A673 (cell line): Measurements from ENCODE around the gene SMCHD1. TPM values are rescaled to one million over a fixed set of nuclear protein-coding genes. Genes with fewer than 3 reads are reported as not detected.

ENCODE experiments used
- BruUV-seq: library from RNA; stranded (reverse); fragments of 400-500 nt; replicated peaks from 2 replicates; lab custom pipeline; 2021; lab: Mats Ljungman, UMichigan
- CTCF ChIA-PET: fragments of 300-600 bp; sonication (Branson Sonifier 250); formaldehyde crosslinking; loops from one replicate; lab custom pipeline; 2022; ENCODE audit warnings: antibody characterized with exemption; lab: Charles Lee
- POLR2A ChIA-PET: fragments of 300-600 bp; sonication (Branson Sonifier 250); formaldehyde crosslinking; loops from one replicate; lab custom pipeline; 2022; ENCODE audit warnings: antibody characterized with exemption; ENCODE audit not compliant: low non-redundant PET; lab: Charles Lee
- DNase-seq: peaks from one replicate; pipeline ENCODE4 v3.0.0-alpha.2; 2015; ENCODE audit warnings: low spot score
- H3K27ac ChIP-seq: fragments of 200-600 bp; sonication (generic); 2 replicates; pipeline ENCODE4 v1.5.1; 2016; ENCODE audit warnings: mixed run types, low read depth, mild to moderate bottlenecking, mixed read lengths, antibody characterized with exemption, low read length; ENCODE audit not compliant: poor library complexity, severe bottlenecking
- H3K27me3 ChIP-seq: fragments of 200-600 bp; sonication (generic); replicated peaks from 2 replicates; pipeline ENCODE4 v1.6.1; 2017; ENCODE audit warnings: mixed run types, low read depth, mild to moderate bottlenecking, mixed read lengths, antibody characterized with exemption, low read length; ENCODE audit not compliant: insufficient read depth, poor library complexity
- H3K36me3 ChIP-seq: fragments of 200-600 bp; sonication (generic); 2 replicates; pipeline ENCODE4 v1.6.1; 2016; ENCODE audit warnings: mixed run types, mild to moderate bottlenecking, mixed read lengths, antibody characterized with exemption, low read length; ENCODE audit not compliant: insufficient read depth, poor library complexity, severe bottlenecking
- H3K4me1 ChIP-seq: fragments of 200-600 bp; sonication (generic); 2 replicates; pipeline ENCODE4 v1.6.1; 2017; ENCODE audit warnings: mixed run types, mild to moderate bottlenecking, mixed read lengths, antibody characterized with exemption, low read length; ENCODE audit not compliant: insufficient read depth, poor library complexity, severe bottlenecking
- H3K4me3 ChIP-seq: fragments of 200-600 bp; sonication (generic); 2 replicates; pipeline ENCODE4 v1.5.1; 2016; ENCODE audit warnings: low read depth, mixed run types, mild to moderate bottlenecking, mixed read lengths, low read length; ENCODE audit not compliant: poor library complexity, severe bottlenecking
- H3K9me3 ChIP-seq: fragments of 200-600 bp; sonication (generic); 2 replicates; pipeline ENCODE4 v1.6.1; 2016; ENCODE audit warnings: mixed run types, low read depth, mild to moderate bottlenecking, mixed read lengths, antibody characterized with exemption, low read length; ENCODE audit not compliant: poor library complexity, severe bottlenecking
- CTCF ChIP-seq: fragments of 300-800, 200-600 bp; sonication (generic); conservative IDR thresholded peaks from 2 replicates; pipeline ENCODE4 v1.5.1; 2017; ENCODE audit warnings: low read depth, mild to moderate bottlenecking, antibody characterized with exemption, low read length, moderate library complexity, mixed read lengths
- EZH2 ChIP-seq: fragments of 200-600 bp; sonication (generic); IDR thresholded peaks from 2 replicates; pipeline ENCODE4 v1.6.1; 2017; ENCODE audit warnings: borderline replicate concordance, low read depth, mild to moderate bottlenecking, mixed read lengths, antibody characterized with exemption, low read length; ENCODE audit not compliant: poor library complexity, severe bottlenecking
- intact Hi-C: fragments of 100-400 bp; cut with micrococcal nuclease; formaldehyde crosslinking; loops from one replicate; pipeline ENCODE4 v1.10.0; 2022; ENCODE audit not compliant: unreplicated experiment
- total RNA-seq: library from RNA; stranded (reverse); gene quantifications from 2 replicates; pipeline ENCODE4 v1.2.3, GENCODE V29; 2021

Gene SMCHD1
- total RNA-seq, 1 experiment from 2014 or later = 80.9 TPM

- ChIA-PET CTCF (no interaction called here), POLR2A (no interaction called here)
- Histone ChIP-seq H3K36me3 (peaks cover 24% of the 10 kb centered on the region), H3K4me1 (no peaks in the 10 kb centered on the region), H3K9me3 (no peaks in the 10 kb centered on the region), H3K27me3 (no peaks in the 10 kb centered on the region), H3K27ac (no peak overlapping the region), H3K4me3 (no peak overlapping the region)
- intact Hi-C loops = no loop called here
- no peak for TF ChIP-seq CTCF
- TF ChIP-seq EZH2 = no peak
- no TSS peak for BruUV-seq
- no peak for DNase-seq
Observed at GRCh38 chr18:2794159-2794558, 138.6 kb downstream of the SMCHD1 start.

GRCh38 chr18:2797951-2798350 is 142.4 kb downstream of the SMCHD1 start:
- TF ChIP-seq EZH2 (no peak), CTCF (no peak)
- POLR2A ChIA-PET = no interaction called here
- no peaks in the 10 kb centered on the region for H3K27me3 ChIP-seq
- no peak for DNase-seq
- no TSS peak for BruUV-seq
- intact Hi-C loops = no loop called here
- H3K9me3 ChIP-seq = no peaks in the 10 kb centered on the region
- H3K4me3 ChIP-seq = no peak overlapping the region
- no peak overlapping the region for H3K27ac ChIP-seq
- H3K4me1 ChIP-seq = no peaks in the 10 kb centered on the region
- peaks cover 48% of the 10 kb centered on the region for H3K36me3 ChIP-seq
- CTCF ChIA-PET = no interaction called here

- ChIA-PET POLR2A (no interaction called here), CTCF (no interaction called here)
- peaks cover 48% of the 10 kb centered on the region for H3K36me3 ChIP-seq
- H3K27ac ChIP-seq = no peak overlapping the region
- intact Hi-C loops = no loop called here
- no TSS peak for BruUV-seq
- TF ChIP-seq EZH2 (no peak), CTCF (no peak)
- no peak overlapping the region for H3K4me3 ChIP-seq
- H3K27me3 ChIP-seq = no peaks in the 10 kb centered on the region
- no peak for DNase-seq
- H3K9me3 ChIP-seq = no peaks in the 10 kb centered on the region
- H3K4me1 ChIP-seq = no peaks in the 10 kb centered on the region
Observed at GRCh38 chr18:2799369-2799768, 143.8 kb downstream of the SMCHD1 start.
